HG03571 (cell line): ENCODE data around the gene DDX54.
A peak's percentile ranks its signal among the peaks of the same experiment; 100 is the strongest.

Source experiments
- ATAC-seq: cut with Tn5 transposase; IDR thresholded peaks from one replicate; pipeline ENCODE4 v1.9.1; 2021; ENCODE audit not compliant: unreplicated experiment

The DDX54 gene

DNA sequence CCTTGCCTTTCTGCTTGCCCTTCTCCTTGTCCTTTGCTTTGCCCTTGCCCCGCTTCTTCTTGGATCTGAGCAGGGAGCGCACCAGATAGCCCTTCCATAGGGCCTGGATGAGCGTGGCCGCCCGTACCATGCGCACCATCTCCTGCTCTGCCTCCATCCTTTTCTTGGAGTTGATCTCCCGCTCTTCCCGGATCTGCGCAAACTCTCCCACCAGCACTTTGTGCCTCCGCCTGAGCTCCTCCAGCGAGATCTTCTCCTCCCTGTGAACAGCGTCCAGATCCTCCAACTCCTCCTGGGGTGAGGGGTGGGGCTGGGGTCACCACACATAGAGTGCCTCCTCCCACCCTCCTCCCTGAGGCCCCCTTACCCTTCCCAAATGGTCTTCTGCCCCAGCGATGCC, 10.3 kb upstream of the DDX54 start:
- no peak for ATAC-seq

DNA sequence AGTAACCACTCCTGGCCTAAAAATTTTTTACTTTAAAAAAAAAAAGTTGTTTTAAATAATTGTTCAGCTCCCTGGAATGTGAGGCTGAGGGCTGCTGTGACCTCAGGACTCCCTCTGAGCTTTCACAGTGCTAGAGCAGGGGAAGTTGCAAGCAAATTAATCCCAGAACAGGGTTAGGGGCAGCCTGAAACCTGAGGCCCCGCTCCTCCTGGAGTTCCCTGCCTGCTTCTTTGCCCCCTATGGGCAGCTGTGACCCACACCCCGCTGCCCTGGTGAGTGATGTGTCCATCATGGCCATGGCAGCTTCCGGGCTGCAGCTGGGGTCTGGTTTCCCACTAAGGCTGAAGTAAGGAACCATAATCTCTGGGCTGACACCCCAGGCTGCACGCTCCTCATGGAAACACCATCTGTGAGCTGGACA, 9.7 kb upstream of the DDX54 start:
- no peak for ATAC-seq

DNA sequence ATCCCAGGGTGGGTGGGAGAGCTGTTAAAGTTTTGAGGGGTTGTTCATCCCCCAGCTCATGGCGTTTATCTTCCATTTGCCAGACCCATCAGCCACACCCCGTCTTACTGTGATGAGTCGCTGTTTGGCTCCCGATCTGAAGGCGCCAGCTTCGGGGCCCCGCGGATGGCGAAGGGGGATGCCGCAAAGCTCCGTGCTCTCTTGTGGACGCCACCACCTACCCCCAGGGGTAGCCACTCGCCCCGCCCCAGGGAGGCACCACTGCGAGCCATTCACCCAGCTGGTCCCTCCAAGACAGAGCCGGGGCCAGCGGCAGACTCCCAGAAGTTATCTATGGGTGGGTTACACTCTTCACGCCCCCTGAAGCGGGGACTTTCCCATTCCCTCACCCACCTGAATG, 5.9 kb upstream of the DDX54 start:
- ATAC-seq, result no peak

DNA sequence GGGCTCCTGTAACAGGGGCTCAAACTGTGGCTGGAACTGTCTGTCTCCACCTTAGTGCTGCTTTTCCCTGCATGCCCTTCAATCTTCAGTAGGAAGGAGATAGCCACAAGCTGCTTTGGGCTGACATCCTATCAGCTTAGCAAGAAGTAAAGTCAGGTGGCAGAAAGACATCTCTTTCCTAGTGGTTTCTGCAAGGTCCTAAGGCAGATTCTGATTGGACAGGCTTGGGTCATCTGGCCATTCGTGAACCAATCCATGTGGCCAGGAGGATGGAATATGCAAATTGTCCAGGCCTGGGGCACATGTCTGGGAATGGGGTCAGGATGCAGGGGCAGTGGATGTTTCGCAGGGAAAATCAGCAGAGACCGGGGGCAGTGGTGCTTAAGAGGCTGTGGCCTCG, 5.5 kb upstream of the DDX54 start:
- ATAC-seq, result no peak

DNA sequence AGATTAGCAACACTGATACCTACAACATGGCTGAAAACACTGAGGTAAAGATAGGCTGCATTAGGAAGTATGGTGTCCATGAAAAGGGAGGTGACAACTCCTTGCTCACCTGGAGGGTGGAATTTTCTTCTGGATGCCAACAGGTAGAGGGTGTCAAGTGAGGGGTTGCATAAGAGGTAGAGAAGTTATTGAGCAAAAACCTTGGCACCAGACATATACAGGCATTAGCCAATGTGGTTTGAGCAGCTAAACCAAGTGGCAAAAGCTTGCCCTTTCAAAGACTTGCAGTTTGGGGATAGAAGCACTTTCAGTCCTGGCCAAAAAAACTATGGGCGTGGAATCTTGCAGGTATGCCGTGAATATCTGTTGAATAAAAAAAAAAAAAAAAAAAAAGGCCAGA, 4.1 kb upstream of the DDX54 start:
- ATAC-seq, result no peak

DNA sequence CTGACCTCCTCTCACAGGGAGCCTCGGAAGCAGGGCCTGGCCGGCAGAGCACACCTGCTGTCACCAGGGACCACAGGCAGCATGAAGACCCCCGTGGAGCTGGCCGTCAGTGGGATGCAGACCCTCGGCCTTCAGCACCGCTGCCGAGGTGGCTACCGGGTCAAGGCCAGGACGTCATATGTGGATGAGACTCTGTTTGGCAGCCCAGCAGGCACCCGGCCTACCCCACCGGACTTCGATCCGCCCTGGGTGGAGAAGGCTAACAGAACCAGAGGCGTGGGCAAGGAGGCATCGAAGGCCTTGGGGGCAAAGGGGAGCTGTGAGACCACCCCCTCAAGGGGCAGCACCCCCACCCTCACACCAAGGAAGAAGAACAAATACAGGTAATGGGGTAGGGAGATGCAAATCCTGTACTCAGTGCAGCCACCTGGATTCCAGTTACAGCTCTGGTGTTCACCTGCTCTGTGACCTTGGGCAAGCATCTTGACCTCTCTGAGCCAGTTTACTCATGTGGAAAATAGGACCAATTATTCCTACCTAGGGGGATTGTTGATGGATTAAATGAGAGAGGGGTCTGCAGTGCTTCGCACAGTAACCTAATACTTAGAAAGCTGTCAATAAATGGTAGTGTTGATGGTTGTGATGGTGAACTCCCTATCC, 1.5 kb upstream of the DDX54 start:
- ATAC-seq, result no peak

DNA sequence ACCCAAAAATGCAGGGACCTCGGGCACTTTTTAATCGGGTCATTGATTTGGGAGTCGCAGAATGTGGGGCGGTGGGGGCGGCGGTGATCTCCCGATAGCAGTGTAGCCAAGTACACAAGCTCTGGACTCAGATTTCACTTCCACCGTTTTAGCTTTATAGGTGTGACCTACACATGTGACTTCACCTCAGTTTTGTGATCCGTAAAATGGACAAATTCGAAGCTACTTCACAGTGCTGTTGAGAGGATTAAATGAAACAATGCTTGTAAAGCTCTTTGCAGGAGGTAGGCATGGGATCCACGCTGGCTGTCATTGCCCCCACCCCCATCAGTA, 721 bp upstream of the DDX54 start:
- no peak for ATAC-seq

DNA sequence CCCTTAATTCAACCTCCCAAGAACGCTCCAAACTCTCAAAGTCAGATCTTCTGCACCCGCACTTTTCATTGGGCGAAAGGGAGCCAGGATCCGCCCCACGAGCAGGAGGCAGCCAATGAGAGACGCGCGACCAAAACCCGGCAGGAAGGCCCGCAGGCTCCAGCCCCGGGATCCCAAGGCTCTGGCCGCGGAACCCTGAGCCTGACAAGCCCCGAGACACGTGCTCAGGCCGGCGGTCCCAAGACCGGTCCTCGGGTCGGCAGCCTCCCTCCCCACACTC, 438 bp downstream of the DDX54 start:
- peak; percentile 70 for ATAC-seq

DNA sequence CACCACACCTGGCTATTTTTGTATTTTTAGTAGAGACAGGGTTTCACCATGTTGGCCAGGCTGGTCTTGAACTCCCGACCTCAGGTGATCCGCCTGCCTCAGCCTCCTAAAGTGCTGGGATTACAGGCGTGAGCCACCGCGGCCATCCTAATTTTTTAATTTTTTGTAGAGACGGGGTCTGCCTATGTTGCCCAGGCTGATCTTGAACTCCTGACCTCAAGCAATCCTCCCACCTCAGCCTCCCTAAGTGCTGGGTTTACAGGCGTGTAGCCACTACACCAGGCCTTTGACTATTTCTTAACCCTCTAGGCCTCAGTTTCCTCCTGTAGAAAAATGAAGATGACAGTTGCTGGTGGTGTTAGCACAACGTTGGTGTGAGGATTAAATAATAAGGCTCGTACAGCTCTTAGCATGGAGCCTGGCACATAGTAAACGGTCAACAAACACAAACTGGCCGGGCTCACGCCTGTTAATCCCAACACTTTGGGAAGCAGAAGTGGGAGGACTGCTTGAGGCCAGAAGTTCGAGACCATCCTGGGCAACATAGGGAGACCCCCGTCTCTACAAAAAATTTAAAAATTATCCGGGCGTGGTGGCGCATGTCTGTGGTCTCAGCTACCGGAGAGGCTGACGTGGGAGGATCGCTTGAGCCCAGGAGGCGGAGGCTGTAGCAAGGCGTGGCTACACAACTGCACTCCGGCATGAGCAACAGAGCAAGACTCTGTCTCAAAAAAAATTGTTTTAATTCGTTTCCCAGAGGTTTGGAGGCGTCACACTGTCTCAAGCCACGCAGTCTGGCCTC, 979 bp downstream of the DDX54 start:
- ATAC-seq, result peak; percentile 51

DNA sequence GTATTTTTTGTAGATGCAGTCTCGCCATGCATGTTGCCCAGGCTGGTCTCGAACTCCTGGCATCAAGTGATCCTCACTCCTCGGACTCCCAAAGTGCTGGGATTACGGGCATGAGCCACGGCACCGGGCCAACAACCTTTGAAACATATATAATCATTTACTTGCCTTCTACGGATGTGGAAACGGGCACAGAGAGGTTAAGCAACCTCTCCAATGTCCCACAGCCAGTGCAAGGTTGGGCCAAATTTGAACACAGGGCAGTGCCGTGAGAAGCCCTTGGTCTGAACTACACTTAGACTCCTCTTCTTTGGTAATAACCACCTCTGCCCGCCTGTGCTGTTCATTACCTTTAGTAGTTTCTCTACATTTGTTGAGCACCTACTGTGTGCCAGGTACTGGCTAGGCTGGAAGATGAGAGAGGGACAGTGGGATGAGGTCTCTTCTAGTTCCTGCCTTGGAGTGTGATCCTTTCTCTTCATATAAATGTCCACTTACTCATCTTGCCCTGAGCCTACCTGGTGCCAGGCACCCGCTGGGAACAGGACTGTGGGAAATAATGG, 2.2 kb downstream of the DDX54 start:
- ATAC-seq, result no peak

DNA sequence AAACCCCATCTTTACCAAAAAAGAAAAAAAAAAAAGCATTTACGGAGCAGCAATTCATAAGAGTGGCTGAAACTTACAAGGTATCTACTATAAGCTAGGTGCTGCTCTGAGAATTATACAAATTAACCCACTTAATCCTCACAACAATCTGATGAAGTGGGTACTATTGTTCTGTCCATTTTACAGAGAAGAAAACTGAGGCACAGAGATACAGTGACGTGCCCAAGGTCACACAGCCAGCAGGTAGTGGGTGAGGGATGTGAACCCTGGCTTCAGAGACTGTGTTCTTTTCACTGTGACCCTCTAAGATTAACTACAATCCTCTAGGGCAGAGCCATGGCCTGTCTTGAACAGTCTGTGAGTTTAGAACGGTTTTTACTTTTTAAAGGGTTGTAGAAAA, 3.3 kb downstream of the DDX54 start:
- ATAC-seq, result no peak

DNA sequence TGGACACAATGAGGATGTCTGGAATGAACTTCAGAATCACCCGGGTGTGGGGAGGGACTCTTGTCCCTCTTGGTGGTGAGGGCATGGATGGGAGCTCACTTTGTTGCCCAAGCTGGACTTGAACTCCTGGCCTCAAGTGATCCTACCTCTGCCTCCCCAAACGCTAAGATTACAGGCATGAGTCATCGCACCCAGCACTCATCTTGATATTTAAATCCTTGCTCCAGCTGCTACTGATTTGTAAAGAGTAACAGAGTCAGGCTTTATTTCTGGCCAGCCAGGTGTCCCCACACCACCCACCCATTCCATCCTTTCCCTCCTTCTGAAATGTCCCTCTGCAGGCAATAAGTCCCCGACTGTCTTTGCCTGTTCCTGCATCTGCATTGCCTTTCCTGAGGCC, 4.9 kb downstream of the DDX54 start:
- ATAC-seq, result no peak

DNA sequence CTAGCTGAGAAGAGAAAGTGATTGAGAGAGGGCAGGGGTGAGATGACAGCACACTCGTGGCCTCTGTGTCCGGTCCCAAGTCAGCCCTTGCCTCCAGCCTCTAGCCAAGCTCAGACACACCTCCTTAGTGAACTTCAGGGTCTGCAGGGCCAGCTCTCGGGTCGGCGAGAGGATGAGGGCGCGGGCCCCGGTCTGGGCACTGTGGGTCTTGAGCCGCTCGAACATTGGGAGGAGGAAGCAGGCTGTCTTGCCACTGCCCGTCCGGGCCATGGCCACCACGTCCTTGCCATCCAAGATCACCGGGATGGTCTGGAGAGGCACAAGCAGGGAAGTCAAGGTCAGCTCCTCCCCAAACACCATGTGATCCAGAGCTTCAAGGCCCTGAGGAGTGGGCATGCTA, 6.3 kb downstream of the DDX54 start:
- ATAC-seq, result no peak

DNA sequence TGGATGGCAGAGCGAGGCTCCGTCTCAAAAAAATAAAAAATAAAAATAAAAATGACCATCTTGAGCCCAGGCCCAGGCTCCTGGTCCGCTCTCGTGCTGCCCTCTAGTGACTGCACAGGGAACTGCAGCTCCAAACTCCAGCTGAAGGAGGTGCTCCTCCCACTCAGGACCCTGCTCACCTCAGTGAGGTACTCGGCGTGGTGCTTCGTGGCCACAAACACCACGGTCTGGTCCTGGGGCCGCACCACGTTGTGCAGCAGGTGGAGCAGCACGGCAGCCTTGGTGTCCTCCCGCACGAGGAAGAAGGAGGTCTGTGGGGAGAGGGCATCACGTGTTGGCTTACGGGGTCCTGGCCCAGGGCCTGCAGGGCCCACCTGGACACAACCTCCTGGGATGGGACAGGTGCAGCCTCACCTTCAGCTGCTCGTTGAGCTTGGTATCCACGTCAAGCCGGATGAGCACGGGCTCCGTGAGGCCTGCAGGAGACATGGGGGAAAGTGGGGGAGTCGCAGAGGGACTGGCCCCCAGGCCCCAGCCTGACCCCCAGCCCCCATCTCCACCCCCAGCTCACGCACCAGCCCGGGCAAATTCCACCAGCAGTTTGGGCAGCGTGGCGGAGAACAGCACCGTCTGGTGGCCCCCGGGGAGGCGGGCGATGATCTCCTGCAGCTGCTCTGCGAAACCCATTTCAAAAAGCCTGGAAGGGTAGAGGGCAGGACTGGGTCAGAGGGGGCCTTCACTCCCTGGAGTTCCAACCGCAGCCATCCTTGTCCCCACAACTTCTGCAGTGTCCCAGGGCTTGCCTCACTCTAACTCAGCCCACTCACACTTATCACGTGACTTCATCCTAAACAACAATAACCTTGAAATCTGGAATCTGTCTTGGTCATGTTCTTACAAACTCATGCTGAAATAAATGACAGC, 10.6 kb downstream of the DDX54 start:
- ATAC-seq, result peak; percentile 44

DNA sequence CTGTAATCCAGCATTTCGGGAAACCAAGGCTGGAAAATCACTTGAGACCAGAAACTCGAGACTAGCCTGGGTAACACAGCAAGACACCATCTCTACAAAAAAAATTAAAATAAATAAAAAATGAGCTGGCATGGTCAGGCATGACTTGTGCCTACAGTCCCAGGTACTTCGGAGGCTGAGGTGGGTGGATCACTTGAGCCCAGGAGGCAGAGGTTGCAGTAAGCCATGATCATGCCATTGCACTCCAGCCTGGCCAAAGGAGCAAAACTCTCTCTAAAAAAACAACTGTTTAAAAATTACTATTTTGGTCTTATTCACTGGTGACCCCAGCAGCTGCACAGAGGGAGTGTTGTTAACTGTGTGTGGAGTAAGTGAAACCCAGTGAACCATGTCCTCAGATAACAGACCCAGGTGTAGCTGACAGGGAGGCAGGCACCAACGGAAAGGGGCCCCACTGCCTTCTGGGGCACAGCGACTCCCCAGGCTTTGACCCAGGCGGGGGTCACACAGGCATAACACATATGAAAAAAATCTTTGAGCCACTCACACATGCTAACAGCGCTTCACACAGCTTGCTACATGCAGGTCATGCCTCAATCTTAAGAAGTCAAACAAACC, 12.1 kb downstream of the DDX54 start:
- no peak for ATAC-seq

DNA sequence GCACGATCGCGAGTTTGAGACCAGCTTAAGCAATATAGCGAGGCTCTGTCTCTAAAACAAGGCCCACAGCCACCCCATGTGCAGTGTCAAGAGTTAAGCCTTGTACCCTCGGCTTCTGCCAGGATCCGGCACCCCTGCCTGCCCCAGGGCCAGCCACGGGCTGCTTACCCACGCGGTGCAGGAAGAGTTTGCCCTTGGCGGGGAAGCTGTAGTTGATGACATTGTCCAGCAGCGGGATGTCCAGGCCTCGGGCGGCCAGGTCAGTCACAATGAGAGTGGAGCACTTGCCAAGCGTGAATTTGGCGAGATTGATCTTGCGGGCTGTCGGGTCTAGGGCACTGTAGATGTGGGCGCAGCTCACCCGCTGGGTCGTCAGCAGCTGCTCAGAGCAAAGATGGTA, 13.1 kb downstream of the DDX54 start:
- ATAC-seq, result no peak

DNA sequence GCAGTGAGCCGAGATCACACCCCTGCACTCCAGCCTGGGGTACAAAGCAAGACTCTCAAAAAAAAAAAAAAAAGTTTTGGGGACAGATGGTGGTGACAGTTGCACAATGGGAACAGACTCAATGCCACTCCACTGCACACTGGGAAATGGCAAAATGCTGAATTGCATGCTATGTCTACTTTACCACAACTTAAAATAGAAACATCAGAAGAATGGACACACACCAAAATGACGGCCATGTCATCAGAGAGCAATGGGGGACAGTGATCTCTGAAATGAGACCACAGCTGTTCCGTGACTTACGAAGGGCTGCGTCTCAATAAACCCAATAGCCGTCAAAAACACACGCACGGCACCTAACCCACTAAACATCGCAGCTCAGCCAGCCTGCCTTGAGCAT, 13.7 kb downstream of the DDX54 start:
- no peak for ATAC-seq

DNA sequence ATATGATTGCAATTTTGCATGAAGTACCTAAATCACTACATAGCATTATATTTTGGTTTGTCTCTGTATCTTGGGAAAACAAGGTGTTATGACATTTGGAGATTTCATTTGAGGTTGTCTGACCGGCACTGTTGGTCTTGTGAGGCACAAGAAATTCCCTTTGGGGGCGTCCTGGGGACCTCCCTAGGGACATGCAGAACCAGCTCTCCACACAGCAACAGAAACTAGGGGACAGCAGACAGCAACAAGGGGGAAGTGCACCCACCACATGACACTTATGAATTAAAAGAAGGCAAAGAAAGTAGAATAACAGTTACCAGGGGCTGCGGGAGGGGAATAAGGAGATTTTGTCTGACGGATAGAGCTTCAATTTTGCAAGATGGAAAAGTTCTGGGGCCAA, 14.4 kb downstream of the DDX54 start:
- ATAC-seq, result no peak

DNA sequence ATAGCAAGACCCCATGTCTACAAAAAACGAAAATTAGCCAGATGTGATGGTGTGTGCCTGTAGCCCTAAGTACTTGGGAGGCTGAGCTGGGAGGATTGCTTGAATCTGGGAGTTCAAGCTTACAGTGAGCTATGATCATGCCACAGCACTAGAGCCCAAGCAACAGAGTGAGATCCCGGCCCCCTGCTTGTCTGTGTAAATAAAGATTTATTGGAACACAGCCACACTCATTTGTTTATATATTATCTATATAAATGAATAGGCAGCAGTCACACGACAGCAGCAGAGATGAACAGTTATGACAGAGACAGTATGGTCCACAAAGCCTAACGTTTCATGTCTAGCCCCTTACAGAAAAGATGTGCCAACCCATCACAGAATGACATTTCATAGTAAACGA, 14.8 kb downstream of the DDX54 start:
- no peak for ATAC-seq

DNA sequence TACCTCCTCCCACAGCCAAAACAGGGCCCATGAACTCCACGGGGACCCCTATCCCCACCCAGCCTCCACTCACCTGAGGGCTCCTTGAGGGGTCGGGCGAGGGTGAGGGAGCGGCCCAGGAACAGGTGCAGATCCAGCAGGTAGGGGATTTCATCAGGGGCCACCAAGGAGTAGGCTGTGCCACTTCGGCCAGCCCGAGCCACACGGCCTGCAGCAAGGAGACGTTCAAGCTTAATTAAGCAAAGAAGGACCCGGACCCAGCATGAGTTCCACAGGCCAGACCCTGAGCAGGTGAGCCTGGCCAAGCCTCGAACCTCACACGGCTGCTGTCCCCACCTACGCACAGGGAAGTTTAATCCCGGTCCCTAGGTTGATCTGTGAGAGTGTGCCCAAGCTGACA, 15.6 kb downstream of the DDX54 start:
- no peak for ATAC-seq

DNA sequence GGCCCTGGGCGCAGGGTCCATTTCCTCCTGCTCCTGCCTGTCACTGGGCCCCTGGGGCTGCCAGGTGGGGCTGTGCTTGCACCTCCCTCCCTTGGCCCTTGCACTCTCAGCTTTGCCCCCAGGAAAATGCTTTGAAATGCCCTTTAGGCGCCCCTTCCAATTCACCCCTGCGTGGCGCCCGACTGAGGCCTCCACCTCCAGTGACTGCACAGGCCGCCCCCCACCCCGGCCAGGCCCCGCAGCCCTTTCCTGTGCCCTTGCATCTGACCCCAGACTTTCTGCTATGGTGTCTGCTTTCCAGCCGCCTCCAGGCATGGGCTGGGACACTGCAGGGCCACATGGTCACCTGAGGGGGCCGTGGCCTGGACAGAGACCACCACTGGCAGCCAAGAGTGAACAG, 17.4 kb downstream of the DDX54 start:
- ATAC-seq, result no peak
